Panc1 (cell line): ENCODE results near the gene SLC2A1. TPM values are rescaled to one million over a fixed set of nuclear protein-coding genes. Genes with fewer than 3 reads are reported as not detected.

Source experiments
- ATAC-seq: fragments of 200-7000 bp; cut with Tn5 transposase; 2 replicates; pipeline ENCODE4 v1.9.1; 2020; ENCODE audit warnings: mild to moderate bottlenecking, moderate library complexity
- BruUV-seq: library from RNA; stranded (reverse); fragments of 400-500 nt; replicated peaks from 2 replicates; lab custom pipeline; 2021; lab: Mats Ljungman, UMichigan
- CTCF ChIA-PET: fragments of 300-600 bp; sonication (Branson Sonifier 250); formaldehyde crosslinking; loops from one replicate; lab custom pipeline; 2022; ENCODE audit warnings: antibody characterized with exemption; lab: Charles Lee
- POLR2A ChIA-PET: fragments of 300-600 bp; sonication (Branson Sonifier 250); formaldehyde crosslinking; loops from one replicate; lab custom pipeline; 2022; ENCODE audit warnings: antibody characterized with exemption; lab: Charles Lee
- DNase-seq: peaks from one replicate; pipeline ENCODE4 v3.0.0-alpha.2; 2010; ENCODE audit warnings: low read depth, low spot score
- H3K27ac ChIP-seq: 2 replicates; pipeline ENCODE4 v1.5.1; 2011; ENCODE audit warnings: mild to moderate bottlenecking, low read length, inconsistent platforms
- H3K27me3 ChIP-seq: fragments of 200-500 bp; sonication (Bioruptor generic); 2 replicates; pipeline ENCODE4 v1.6.0; 2014; ENCODE audit warnings: low read length, inconsistent platforms; ENCODE audit not compliant: control insufficient read depth, insufficient read depth
- H3K36me3 ChIP-seq: fragments of 200-500 bp; sonication (Bioruptor generic); 2 replicates; pipeline ENCODE4 v1.5.1; 2014; ENCODE audit warnings: inconsistent platforms, mild to moderate bottlenecking, low read length, moderate library complexity; ENCODE audit not compliant: control insufficient read depth, insufficient read depth
- H3K4me1 ChIP-seq: 2 replicates; pipeline ENCODE4 v1.5.1; 2011; ENCODE audit warnings: inconsistent platforms, mild to moderate bottlenecking, low read length, moderate library complexity; ENCODE audit not compliant: control insufficient read depth, insufficient read depth
- H3K4me3 ChIP-seq, 2 experiments: 2 replicates each; pipeline ENCODE4 v1.5.1; 2011 to 2012; ENCODE audit warnings: low read depth in 2 of 2, low read length in 2 of 2, mild to moderate bottlenecking in 2 of 2, inconsistent platforms in 1 of 2, moderate library complexity in 1 of 2
- H3K9me3 ChIP-seq: fragments of 200-500 bp; sonication (Bioruptor generic); 2 replicates; pipeline ENCODE4 v1.5.1; 2014; ENCODE audit warnings: low read depth, mild to moderate bottlenecking, inconsistent platforms, low read length, moderate library complexity; ENCODE audit not compliant: control insufficient read depth, insufficient read depth
- POLR2AphosphoS5 ChIP-seq: IDR thresholded peaks from 2 replicates; pipeline ENCODE4 v1.6.1; 2012; ENCODE audit warnings: mild to moderate bottlenecking, low read depth, low read length, moderate library complexity
- SIN3A ChIP-seq: IDR thresholded peaks from 2 replicates; pipeline ENCODE4 v1.6.1; 2012; ENCODE audit warnings: low read depth, mild to moderate bottlenecking, low read length, moderate library complexity, borderline replicate concordance; ENCODE audit not compliant: insufficient read depth
- TCF7L2 ChIP-seq: IDR thresholded peaks from 2 replicates; pipeline ENCODE4 v1.6.1; 2011; ENCODE audit warnings: mild to moderate bottlenecking, low read depth, low read length, inconsistent platforms
- in situ Hi-C: cut with HindIII; loops from 2 replicates; pipeline ENCODE4 v1.10.0; 2016; ENCODE audit warnings: low sequenced_read_pairs, low pct_unique_long_range_greater_than_20kb
- intact Hi-C: fragments of 100-400 bp; cut with micrococcal nuclease; formaldehyde crosslinking; loops from one replicate; pipeline ENCODE4 v1.10.0; 2022; ENCODE audit not compliant: unreplicated experiment
- total RNA-seq: library from RNA; stranded (reverse); gene quantifications from one replicate; pipeline ENCODE4 v1.2.1, GENCODE V29; 2021; ENCODE audit not compliant: unreplicated experiment
- TF ChIP-seq, protein P1 (sequence below), 2 experiments: IDR thresholded peaks; 2 replicates each; pipeline ENCODE4 v1.6.1; 2011 to 2012; ENCODE audit warnings: low read depth in 2 of 2, control low read depth in 1 of 2, low read length in 1 of 2, mild to moderate bottlenecking in 1 of 2, moderate library complexity in 1 of 2; ENCODE audit not compliant: insufficient read depth in 1 of 2
- TF ChIP-seq, protein P2 (sequence below): fragments of 450-650 bp; IDR thresholded peaks from 2 replicates; pipeline ENCODE4 v1.5.1; 2017; ENCODE audit warnings: mild to moderate bottlenecking

The SLC2A1 gene
- total RNA-seq, 1 experiment from 2014 or later, result 32.9 TPM

DNA sequence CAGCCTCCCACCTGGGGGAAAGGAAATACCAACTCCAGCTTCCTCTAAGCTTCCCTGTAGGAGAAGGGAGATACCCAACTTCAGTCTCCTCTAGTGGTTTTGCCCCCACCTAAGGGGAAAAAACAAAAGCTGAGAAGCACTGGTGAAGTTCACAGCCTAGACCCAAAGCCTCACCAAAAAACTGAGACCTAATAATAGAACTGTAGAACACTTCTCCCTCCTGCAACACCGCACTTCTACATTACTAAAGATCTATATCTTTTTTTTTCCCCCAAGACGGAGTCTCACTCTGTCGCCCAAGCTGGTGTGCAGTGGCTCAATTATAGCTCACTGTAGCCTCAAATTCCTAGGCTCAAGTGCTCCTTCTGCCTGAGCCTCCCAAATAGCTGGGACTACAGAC is 43.2 kb downstream of the SLC2A1 start:
- intact Hi-C loops, result no loop called here
- H3K36me3 ChIP-seq, result no peaks in the 10 kb centered on the region
- no peak for DNase-seq
- BruUV-seq, result no TSS peak
- ATAC-seq, result no peak
- no peak overlapping the region for H3K4me3 ChIP-seq
- ChIA-PET CTCF (interaction anchor here (0.5 to 1.2 kb wide), 3 partner anchors 155 to 158 kb away, joined by 5 to 10 read pairs (median 8); no protein-coding TSS in a partner anchor), POLR2A (no interaction called here)
- no peaks in the 10 kb centered on the region for H3K9me3 ChIP-seq
- no peaks in the 10 kb centered on the region for H3K4me1 ChIP-seq
- in situ Hi-C loops, result no loop called here
- no peak for TF ChIP-seq SIN3A
- TF ChIP-seq, protein P1, sequence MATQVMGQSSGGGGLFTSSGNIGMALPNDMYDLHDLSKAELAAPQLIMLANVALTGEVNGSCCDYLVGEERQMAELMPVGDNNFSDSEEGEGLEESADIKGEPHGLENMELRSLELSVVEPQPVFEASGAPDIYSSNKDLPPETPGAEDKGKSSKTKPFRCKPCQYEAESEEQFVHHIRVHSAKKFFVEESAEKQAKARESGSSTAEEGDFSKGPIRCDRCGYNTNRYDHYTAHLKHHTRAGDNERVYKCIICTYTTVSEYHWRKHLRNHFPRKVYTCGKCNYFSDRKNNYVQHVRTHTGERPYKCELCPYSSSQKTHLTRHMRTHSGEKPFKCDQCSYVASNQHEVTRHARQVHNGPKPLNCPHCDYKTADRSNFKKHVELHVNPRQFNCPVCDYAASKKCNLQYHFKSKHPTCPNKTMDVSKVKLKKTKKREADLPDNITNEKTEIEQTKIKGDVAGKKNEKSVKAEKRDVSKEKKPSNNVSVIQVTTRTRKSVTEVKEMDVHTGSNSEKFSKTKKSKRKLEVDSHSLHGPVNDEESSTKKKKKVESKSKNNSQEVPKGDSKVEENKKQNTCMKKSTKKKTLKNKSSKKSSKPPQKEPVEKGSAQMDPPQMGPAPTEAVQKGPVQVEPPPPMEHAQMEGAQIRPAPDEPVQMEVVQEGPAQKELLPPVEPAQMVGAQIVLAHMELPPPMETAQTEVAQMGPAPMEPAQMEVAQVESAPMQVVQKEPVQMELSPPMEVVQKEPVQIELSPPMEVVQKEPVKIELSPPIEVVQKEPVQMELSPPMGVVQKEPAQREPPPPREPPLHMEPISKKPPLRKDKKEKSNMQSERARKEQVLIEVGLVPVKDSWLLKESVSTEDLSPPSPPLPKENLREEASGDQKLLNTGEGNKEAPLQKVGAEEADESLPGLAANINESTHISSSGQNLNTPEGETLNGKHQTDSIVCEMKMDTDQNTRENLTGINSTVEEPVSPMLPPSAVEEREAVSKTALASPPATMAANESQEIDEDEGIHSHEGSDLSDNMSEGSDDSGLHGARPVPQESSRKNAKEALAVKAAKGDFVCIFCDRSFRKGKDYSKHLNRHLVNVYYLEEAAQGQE (IDR thresholded peaks at IDR 0.05; ENCODE audit: insufficient read depth in 1 of 2, low read depth in 2 of 2, low read length in 1 of 2), result no peak
- no peak for TF ChIP-seq TCF7L2
- TF ChIP-seq POLR2AphosphoS5, result no peak
- TF ChIP-seq, protein P2, sequence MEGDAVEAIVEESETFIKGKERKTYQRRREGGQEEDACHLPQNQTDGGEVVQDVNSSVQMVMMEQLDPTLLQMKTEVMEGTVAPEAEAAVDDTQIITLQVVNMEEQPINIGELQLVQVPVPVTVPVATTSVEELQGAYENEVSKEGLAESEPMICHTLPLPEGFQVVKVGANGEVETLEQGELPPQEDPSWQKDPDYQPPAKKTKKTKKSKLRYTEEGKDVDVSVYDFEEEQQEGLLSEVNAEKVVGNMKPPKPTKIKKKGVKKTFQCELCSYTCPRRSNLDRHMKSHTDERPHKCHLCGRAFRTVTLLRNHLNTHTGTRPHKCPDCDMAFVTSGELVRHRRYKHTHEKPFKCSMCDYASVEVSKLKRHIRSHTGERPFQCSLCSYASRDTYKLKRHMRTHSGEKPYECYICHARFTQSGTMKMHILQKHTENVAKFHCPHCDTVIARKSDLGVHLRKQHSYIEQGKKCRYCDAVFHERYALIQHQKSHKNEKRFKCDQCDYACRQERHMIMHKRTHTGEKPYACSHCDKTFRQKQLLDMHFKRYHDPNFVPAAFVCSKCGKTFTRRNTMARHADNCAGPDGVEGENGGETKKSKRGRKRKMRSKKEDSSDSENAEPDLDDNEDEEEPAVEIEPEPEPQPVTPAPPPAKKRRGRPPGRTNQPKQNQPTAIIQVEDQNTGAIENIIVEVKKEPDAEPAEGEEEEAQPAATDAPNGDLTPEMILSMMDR, result 0 out of 2 replicates have a peak, but pooled peaks have one; percentile 5
- H3K27ac ChIP-seq, result no peak overlapping the region
- no peaks in the 10 kb centered on the region for H3K27me3 ChIP-seq

DNA sequence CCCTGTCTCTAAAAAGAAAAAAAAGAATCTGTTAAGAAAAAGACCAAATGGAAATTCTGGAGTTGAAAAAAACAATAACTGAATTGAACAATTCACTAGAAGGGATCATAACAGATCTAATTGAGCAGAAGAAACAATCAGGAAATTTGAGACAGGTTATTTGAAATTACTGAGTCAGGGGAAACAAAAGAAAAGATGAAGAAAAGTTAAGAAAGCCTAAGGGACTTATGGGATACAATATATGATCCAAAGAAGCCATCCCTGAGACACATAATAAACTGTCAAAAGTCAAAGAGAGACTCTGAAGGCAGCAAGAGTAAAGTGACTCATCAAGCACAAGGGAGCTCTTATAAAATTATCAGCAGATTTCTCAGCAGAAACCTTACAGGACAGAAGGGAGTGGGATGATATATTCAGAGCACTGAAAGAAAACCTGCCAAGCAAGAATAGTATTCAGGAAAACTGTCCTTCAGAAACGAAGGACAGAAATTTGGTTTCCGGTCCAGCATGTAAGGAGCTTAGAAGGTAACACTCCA is 44.5 kb downstream of the SLC2A1 start:
- TF ChIP-seq POLR2AphosphoS5, result no peak
- TF ChIP-seq, protein P2, result no peak
- TF ChIP-seq SIN3A, result no peak
- no peak for TF ChIP-seq TCF7L2
- TF ChIP-seq, protein P1 (IDR thresholded peaks at IDR 0.05; ENCODE audit: insufficient read depth in 1 of 2, low read depth in 2 of 2, low read length in 1 of 2), result no peak
- BruUV-seq, result no TSS peak
- H3K4me3 ChIP-seq, result no peak overlapping the region
- intact Hi-C loops (no loop called here), in situ Hi-C loops (no loop called here)
- no peak for DNase-seq
- no peaks in the 10 kb centered on the region for H3K36me3 ChIP-seq
- ATAC-seq, result no peak
- POLR2A ChIA-PET, result interaction anchor here (0.5 kb wide), 1 partner anchor 133 kb away, joined by 3 read pairs; no protein-coding TSS in a partner anchor
- no peak overlapping the region for H3K27ac ChIP-seq
- H3K4me1 ChIP-seq, result no peaks in the 10 kb centered on the region
- CTCF ChIA-PET, result interaction anchor here (1.2 to 2.4 kb wide), 4 partner anchors 9 to 500 kb away, joined by 3 to 89 read pairs (median 8); no protein-coding TSS in a partner anchor
- no peaks in the 10 kb centered on the region for H3K27me3 ChIP-seq
- H3K9me3 ChIP-seq, result no peaks in the 10 kb centered on the region
